Embryonic facial prominence (tissue), 1 donor: Measurements from ENCODE around the gene AEBP1.
A peak's percentile ranks its signal among the peaks of the same experiment; 100 is the strongest.
"Not testable (repeated sequence)": the region's sequence is repeated elsewhere in the genome, so short reads cannot be mapped to it uniquely, and the experiment has no call there.

ENCODE experiments used
- DNase-seq: peaks from one replicate; pipeline ENCODE4 v3.0.0-alpha.2; 2016; ENCODE audit errors: extremely low spot score

AEBP1 gene

GRCh38 chr7:44116789-44117666 is 12.9 kb downstream of the AEBP1 start:
- no peak for DNase-seq

GRCh38 chr7:44117801-44118429 is 13.8 kb downstream of the AEBP1 start:
- no peak for DNase-seq

GRCh38 chr7:44119829-44120380 is 15.8 kb downstream of the AEBP1 start:
- no peak for DNase-seq

GRCh38 chr7:44120395-44120794 is 16.2 kb downstream of the AEBP1 start:
- DNase-seq = no peak

GRCh38 chr7:44121761-44122420 is 17.7 kb downstream of the AEBP1 start:
- DNase-seq = no peak

- DNase-seq = no peak
Measured at GRCh38 chr7:44122529-44122928, 18.4 kb downstream of the AEBP1 start.

GRCh38 chr7:44123190-44124003 is 19.3 kb downstream of the AEBP1 start, which contains the start of gene POLD2:
TSS of gene POLD2 (minus strand) at chr7:44123548. CDS start at chr7:44122053, 1,495 bp downstream.
- peak; percentile 94 for DNase-seq

- DNase-seq = no peak
Measured at GRCh38 chr7:44124822-44125202, 20.7 kb downstream of the AEBP1 start.

GRCh38 chr7:44126574-44126973 is 22.4 kb downstream of the AEBP1 start:
- DNase-seq = not testable (repeated sequence)

GRCh38 chr7:44127161-44127560 is 23.0 kb downstream of the AEBP1 start:
- no peak for DNase-seq

GRCh38 chr7:44128721-44129582 is 24.8 kb downstream of the AEBP1 start:
- no peak for DNase-seq

GRCh38 chr7:44131173-44132029 is 27.3 kb downstream of the AEBP1 start:
- no peak for DNase-seq

GRCh38 chr7:44132039-44132438 is 27.9 kb downstream of the AEBP1 start:
- DNase-seq = no peak

- DNase-seq = no peak
Measured at GRCh38 chr7:44133295-44133694, 29.1 kb downstream of the AEBP1 start.

GRCh38 chr7:44134943-44135628 is 30.9 kb downstream of the AEBP1 start:
- no peak for DNase-seq

GRCh38 chr7:44136731-44137130 is 32.6 kb downstream of the AEBP1 start:
- no peak for DNase-seq

GRCh38 chr7:44138698-44139097 is 34.6 kb downstream of the AEBP1 start:
- no peak for DNase-seq

GRCh38 chr7:44139311-44140010 is 35.3 kb downstream of the AEBP1 start:
- DNase-seq = no peak
